Measurements from ENCODE around the gene ITGA1. TPM values are rescaled to one million over a fixed set of nuclear protein-coding genes. Genes with fewer than 3 reads are reported as not detected.

ITGA1 gene
- total and polyA plus RNA-seq, 2 of the 8 experiments (the other 6 are each of a cell fraction or from before 2014, with no cell fraction given): 2.3 to 9.0 TPM

GRCh38 chr5:52878656-52879055 is 90.9 kb downstream of the ITGA1 start:
- no peaks in the 10 kb centered on the region for H3K23me2 ChIP-seq (ENCODE audit: low read depth, low read length)
- WGBS, 2 experiments (ENCODE audit: extremely low coverage in 1 of 2, insufficient coverage in 1 of 2, insufficient read length in 1 of 2, insufficient replicate concordance in 2 of 2, low coverage in 1 of 2, low lambda C conversion rate in 2 of 2, missing lambda C conversion rate in 1 of 2): 88% methylated on average over 3 of the region's 3 CpGs; no CpG with 5 or more reads in 1 of the 2 experiments
- ChIA-PET POLR2A (ENCODE audit: partially characterized antibody) (no interaction called here), CTCF (ENCODE audit: partially characterized antibody) (no interaction called here)
- H4K5ac ChIP-seq (ENCODE audit: insufficient read length, low read depth, low read length): no peak overlapping the region
- no peak overlapping the region for H2AK5ac ChIP-seq (ENCODE audit: low read depth, low read length)
- no peak overlapping the region for H2AFZ ChIP-seq (ENCODE audit: low read length)
- DNase-seq (ENCODE audit: low read depth in 1 of 2, low spot score in 2 of 2) (no peak), FAIRE-seq (no peak)
- H3K4me2 ChIP-seq (ENCODE audit: insufficient read depth in 1 of 2, low read depth in 2 of 2, low read length in 2 of 2): no peak overlapping the region
- no peak overlapping the region for H2BK15ac ChIP-seq (ENCODE audit: low read length)
- no peak overlapping the region for H3K27ac ChIP-seq (ENCODE audit: low read depth, low read length)
- H3K9me3 ChIP-seq (ENCODE audit: insufficient read depth in 2 of 2, low read depth in 1 of 2, low read length in 1 of 2): no peaks in the 10 kb centered on the region
- H2BK120ac ChIP-seq (replicated peaks; ENCODE audit: low read depth, low read length): no peak overlapping the region
- no peaks in the 10 kb centered on the region for H3K36me3 ChIP-seq (ENCODE audit: control insufficient read depth in 2 of 4, insufficient read depth in 4 of 4, low read length in 3 of 4)
- no peak overlapping the region for H3K9ac ChIP-seq (replicated peaks in 1 of 4; ENCODE audit: extremely low read depth in 1 of 4, low read depth in 3 of 4, low read length in 3 of 4)
- no peaks in the 10 kb centered on the region for H3K79me1 ChIP-seq (ENCODE audit: low read depth, low read length)
- no peaks in the 10 kb centered on the region for H3K4me1 ChIP-seq (replicated peaks in 1 of 4; ENCODE audit: control insufficient read depth in 3 of 4, insufficient read depth in 4 of 4, low read length in 3 of 4)
- H3K4me3 ChIP-seq (ENCODE audit: extremely low read depth in 1 of 4, insufficient read depth in 2 of 4, low read depth in 3 of 4, low read length in 4 of 4): no peak overlapping the region
- no peak overlapping the region for H3K4ac ChIP-seq (replicated peaks; ENCODE audit: insufficient read length, low read depth, low read length)
- TF ChIP-seq POU5F1 (IDR thresholded peaks at IDR 0.05; ENCODE audit: low read depth, low read length) (no peak), SAP30 (IDR thresholded peaks at IDR 0.05; ENCODE audit: insufficient read depth, insufficient replicate concordance, low read length) (no peak), E2F6 (IDR thresholded peaks at IDR 0.05) (no peak), EP300 (IDR thresholded peaks at IDR 0.05; ENCODE audit: borderline replicate concordance in 1 of 2, low read depth in 2 of 2, low read length in 2 of 2) (no peak), GTF2F1 (IDR thresholded peaks at IDR 0.05; ENCODE audit: borderline replicate concordance, low read depth, low read length) (no peak), CTCF (IDR thresholded peaks at IDR 0.05; ENCODE audit: control extremely low read depth in 1 of 3, insufficient read depth in 1 of 3, low read depth in 1 of 3, low read length in 3 of 3) (no peak), TEAD4 (IDR thresholded peaks at IDR 0.05; ENCODE audit: low read depth, low read length) (no peak), CBX8 (IDR thresholded peaks at IDR 0.05; ENCODE audit: borderline replicate concordance, low read depth, low read length) (no peak)
- H4K8ac ChIP-seq (ENCODE audit: extremely low read depth, insufficient read depth, low read length): no peak overlapping the region
- H3K27me3 ChIP-seq (replicated peaks in 1 of 4; ENCODE audit: control insufficient read depth in 3 of 4, extremely low read depth in 1 of 4, insufficient read depth in 3 of 4, low read length in 3 of 4): no peaks in the 10 kb centered on the region
- H2BK20ac ChIP-seq (ENCODE audit: low read length): no peak overlapping the region
- no peak overlapping the region for H2BK12ac ChIP-seq (ENCODE audit: low read depth, low read length)
- no peak overlapping the region for H4K91ac ChIP-seq (replicated peaks; ENCODE audit: insufficient read length, low read length)
- no peaks in the 10 kb centered on the region for H4K20me1 ChIP-seq (replicated peaks in 1 of 2; ENCODE audit: control insufficient read depth in 1 of 2, insufficient read depth in 2 of 2, low read length in 2 of 2)
- H2BK5ac ChIP-seq (ENCODE audit: low read depth, low read length): no peak overlapping the region
- H3K56ac ChIP-seq (replicated peaks; ENCODE audit: insufficient read length, low read depth, low read length): no peak overlapping the region
- H3K18ac ChIP-seq (ENCODE audit: extremely low read depth, low read length): no peak overlapping the region
- no peak overlapping the region for H3K14ac ChIP-seq (ENCODE audit: insufficient read length)
- H3K79me2 ChIP-seq (ENCODE audit: control insufficient read depth in 1 of 2, insufficient read depth in 2 of 2, low read length in 2 of 2): no peaks in the 10 kb centered on the region
- no peak overlapping the region for H3K23ac ChIP-seq (ENCODE audit: insufficient read length)
